PFSK-1 (cell line): ENCODE results near the gene GLCE.

Experiments
- POLR2AphosphoS5 ChIP-seq: IDR thresholded peaks from 2 replicates; pipeline ENCODE4 v1.6.1; 2012; ENCODE audit warnings: low read depth, mild to moderate bottlenecking, control low read depth, low read length, moderate library complexity
- SIN3A ChIP-seq: IDR thresholded peaks from 2 replicates; pipeline ENCODE4 v1.6.1; 2012; ENCODE audit warnings: mild to moderate bottlenecking, low read length, moderate library complexity, borderline replicate concordance; ENCODE audit not compliant: insufficient read depth
- TAF1 ChIP-seq: IDR thresholded peaks from 2 replicates; pipeline ENCODE4 v1.6.1; 2012; ENCODE audit warnings: low read length, control low read depth, borderline replicate concordance; ENCODE audit not compliant: insufficient read depth
- TF ChIP-seq, protein P1 (sequence below), 2 experiments: IDR thresholded peaks; 2 replicates each; pipeline versions ENCODE4 v1.6.1 to v1.8.0; 2011 to 2012; ENCODE audit warnings: low read depth in 2 of 2, low read length in 2 of 2, control low read depth in 1 of 2, inconsistent platforms in 1 of 2, mild to moderate bottlenecking in 1 of 2, moderate library complexity in 1 of 2; ENCODE audit not compliant: insufficient read depth in 1 of 2

DNA sequence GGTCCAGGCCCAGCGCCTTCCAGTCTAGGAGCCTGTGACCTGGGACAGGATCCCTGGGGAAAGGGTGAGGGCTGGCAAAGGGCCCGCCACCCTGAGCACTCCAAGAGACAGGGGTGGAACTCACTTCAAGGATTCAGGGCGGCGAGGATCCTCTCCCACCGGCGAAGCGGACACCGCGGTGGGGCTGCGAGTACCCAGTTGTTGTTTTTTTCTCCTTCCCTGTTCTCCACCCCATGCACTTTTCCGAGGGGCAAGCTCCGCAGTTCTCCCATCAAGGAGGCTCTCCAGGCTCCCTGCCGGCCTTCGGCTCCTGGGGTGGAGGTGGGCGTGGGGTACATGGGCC is 137.9 kb downstream of the GLCE start:
- TF ChIP-seq POLR2AphosphoS5: no peak
- no peak for TF ChIP-seq SIN3A
- no peak for TF ChIP-seq TAF1
- TF ChIP-seq, protein P1, sequence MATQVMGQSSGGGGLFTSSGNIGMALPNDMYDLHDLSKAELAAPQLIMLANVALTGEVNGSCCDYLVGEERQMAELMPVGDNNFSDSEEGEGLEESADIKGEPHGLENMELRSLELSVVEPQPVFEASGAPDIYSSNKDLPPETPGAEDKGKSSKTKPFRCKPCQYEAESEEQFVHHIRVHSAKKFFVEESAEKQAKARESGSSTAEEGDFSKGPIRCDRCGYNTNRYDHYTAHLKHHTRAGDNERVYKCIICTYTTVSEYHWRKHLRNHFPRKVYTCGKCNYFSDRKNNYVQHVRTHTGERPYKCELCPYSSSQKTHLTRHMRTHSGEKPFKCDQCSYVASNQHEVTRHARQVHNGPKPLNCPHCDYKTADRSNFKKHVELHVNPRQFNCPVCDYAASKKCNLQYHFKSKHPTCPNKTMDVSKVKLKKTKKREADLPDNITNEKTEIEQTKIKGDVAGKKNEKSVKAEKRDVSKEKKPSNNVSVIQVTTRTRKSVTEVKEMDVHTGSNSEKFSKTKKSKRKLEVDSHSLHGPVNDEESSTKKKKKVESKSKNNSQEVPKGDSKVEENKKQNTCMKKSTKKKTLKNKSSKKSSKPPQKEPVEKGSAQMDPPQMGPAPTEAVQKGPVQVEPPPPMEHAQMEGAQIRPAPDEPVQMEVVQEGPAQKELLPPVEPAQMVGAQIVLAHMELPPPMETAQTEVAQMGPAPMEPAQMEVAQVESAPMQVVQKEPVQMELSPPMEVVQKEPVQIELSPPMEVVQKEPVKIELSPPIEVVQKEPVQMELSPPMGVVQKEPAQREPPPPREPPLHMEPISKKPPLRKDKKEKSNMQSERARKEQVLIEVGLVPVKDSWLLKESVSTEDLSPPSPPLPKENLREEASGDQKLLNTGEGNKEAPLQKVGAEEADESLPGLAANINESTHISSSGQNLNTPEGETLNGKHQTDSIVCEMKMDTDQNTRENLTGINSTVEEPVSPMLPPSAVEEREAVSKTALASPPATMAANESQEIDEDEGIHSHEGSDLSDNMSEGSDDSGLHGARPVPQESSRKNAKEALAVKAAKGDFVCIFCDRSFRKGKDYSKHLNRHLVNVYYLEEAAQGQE (IDR thresholded peaks at IDR 0.05; ENCODE audit: insufficient read depth in 1 of 2, low read depth in 2 of 2, low read length in 2 of 2): no peak
